Smooth muscle cell of the brain vasculature (primary cell): ENCODE measurements around the gene KRTAP10-7.
"Not testable (repeated sequence)": the region's sequence is repeated elsewhere in the genome, so short reads cannot be mapped to it uniquely, and the experiment has no call there.

Experiments used
- DNase-seq: peaks from one replicate; pipeline ENCODE4 v3.0.0-alpha.2; 2012; ENCODE audit warnings: low read depth, low spot score

Gene KRTAP10-7

DNA sequence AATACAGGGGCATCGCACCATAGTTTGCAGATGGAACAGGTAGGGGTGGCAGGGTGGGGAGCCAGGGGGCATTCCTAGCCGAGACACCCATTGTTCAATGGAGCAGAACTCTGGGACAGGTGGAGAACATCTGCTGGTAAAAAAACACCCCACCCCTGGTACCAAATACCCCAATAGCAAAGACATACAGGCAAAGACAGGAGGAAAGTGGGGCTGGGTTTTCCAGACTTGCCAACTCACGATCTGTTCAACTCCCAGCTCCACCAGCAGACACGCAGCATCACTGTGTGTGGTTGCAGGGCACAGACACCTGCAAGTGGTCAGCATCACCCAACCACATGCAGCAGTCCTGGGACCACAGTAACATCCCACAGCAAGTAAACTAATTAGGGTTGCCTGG, 11.2 kb downstream of the KRTAP10-7 start:
- no peak for DNase-seq

DNA sequence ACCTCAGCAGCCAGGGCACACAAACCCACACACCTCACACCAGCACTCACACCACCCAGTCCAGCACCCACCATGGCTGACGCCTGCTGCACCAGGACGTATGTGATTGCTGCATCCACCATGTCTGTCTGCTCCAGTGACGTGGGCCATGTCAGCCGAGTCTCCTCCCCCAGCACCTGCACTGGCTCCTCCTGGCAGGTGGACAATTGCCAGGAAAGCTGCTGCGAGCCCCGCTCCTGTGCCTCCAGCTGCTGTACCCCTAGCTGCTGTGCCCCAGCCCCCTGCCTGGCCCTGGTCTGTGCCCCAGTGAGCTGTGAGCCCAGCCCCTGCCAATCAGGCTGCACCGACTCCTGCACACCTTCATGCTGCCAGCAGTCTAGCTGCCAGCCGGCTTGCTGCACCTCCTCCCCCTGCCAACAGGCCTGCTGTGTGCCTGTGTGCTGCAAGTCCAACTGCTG, 11.7 kb downstream of the KRTAP10-7 start, which contains the start of gene KRTAP10-8:
Gene KRTAP10-8, plus strand, starts transcription at position 51 of the 458 bp plus-strand sequence. Its CDS starts 22 bp downstream, at position 73.
- DNase-seq, result no peak

DNA sequence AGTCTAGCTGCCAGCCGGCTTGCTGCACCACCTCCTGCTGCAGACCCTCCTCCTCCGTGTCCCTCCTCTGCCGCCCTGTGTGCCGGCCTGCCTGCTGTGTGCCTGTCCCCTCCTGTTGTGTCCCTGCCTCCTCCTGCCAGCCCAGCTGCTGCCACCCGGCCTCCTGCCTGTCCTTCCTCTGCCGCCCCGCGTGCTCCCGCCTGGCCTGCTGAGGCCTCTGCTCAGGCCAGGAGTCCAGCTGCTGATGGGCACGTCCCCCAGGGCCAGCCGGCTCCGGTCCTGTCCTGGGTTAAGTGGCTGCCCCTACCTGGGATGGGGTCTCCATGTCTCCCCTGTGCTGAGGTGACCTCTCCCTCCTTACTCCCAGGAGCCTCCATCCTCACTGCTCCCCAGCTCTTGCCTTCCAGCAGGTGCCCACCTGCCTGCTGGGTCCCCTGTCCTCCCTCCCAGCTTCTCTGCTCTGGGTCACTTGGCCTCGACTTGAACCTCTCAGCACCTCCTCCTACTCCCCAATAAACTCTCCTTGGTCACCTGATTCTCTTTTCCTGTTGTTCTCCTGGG, 12.4 kb downstream of the KRTAP10-7 start:
- DNase-seq, result no peak

DNA sequence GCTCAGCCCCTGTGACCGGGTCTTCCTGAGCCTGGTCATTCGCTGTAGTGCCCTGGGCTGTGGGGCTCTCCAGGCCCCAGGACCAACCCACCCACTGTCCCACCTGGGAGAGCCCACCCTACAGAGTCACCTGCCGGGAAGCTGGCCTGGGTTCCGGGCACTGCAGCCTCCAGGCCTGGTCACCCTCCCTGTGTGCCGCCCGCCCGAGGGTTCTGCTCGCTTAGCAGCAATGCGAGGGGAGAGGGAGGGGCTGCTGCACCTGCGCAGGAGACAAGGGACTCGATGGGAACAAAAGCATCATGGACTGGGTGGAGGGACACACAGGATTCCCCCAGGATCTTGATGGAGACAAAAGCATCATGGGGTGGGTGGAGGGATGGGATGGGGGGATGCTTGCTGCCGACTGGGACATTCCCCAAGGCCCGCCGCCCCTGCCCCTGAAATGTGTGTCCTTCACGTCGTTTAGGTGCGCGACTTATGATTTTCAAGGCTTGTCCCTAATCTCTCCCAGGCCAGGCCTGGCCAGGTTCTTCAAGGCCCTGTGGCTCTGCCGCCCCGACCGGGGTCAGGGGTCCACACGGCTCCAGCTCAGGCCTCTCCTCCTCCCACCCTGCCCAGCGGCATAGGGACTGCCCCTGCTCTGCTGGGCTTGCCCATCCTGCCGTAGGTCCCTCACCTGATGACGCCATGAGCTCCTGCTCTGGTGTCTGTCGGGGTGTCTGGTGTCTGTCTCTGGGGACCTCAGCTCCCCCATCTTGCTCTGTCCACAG, 13.2 kb downstream of the KRTAP10-7 start:
- DNase-seq, result no peak

DNA sequence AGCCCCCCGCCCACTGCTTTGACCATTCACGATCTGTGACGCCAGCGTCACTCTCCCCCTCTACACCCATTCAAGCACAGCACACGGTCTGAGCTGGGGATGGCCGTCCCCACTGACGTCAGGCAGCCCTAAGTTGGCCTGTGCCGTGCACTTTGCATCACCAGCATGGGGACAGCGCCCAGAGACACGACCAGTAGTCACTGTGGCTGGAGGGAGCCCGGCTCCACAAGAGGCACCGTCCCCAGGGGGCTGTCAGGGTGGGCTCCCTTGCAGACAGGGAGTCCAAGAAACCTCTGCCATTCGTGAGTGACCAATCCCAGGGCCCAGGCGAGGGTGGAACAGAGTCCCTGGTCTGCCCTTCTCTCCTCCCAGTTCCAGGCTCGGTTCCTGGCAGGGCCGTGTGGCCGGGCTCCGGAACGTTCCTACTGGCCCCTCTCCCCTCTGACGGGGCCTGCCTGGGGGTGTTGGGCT, 13.8 kb downstream of the KRTAP10-7 start:
- no peak for DNase-seq

DNA sequence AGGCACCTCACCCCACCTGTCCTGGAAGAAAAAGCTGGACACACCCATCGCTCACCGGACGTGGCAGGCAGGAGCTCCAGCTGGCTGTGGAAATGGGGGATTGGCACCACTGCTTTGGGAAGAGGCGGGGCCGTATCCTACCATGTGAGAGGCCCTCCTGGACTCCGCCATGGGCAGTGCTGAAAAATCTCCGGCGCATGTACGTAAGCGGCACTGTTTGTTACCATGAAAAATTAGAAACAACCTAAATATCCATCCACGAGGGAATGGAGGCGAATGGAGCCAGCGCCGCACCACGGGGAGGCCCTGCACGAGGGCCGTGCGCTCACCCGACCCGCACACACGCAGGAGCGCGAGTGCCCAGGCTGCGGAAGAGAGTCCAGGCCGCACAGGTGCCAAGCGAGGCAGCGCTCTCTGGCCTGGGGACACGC, 14.6 kb downstream of the KRTAP10-7 start:
- no peak for DNase-seq

DNA sequence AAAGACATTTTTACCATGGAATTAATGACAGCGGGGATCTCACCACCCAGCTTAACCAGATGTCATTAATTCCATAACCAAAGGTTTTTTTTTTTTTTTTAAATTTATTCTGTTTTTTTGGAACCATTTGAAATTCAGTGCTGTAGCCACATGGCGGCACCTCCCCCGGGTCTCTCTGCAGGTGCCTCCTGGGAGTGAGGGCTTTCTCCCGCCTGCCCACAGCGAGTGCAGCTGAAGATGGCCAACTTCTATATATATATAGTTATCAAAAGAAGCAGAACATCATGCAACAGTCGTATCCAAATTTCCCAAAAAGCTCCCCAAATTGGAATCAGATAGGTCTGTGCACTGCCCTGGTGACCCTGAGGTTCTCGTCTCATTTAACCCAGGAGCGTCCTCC, 15.1 kb downstream of the KRTAP10-7 start:
- DNase-seq, result no peak

DNA sequence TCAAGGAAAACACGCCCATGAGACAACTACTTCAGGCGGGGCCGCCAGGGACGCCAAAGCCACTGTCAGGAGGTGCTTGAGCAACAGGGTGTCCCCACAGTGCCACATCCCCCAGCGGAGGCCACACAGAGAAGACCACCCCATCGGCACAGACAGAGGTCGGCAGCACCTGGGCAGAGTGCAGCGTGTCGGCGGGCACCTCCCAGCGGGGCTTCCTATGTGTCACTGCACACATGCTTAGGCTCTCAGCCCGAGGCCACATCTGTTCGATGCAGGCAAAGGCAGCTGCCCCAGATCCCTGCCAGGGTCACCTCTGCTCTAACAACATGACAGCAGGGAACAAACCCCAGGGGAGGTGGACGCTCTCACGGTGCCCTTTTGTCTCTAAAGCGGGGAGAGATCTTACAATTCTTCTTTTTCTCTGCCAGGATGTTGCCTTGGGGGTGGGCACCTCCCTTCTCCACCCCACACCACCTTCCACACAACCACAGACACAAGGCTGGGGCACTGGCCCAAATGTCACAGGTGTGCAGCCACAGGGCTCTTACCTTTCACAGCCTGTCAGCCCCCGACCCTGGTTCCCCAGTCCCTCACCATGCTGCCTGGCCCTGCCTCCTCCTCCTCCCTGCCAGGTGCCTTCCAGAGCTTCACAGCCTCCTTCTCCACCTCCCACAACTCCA, 15.7 kb downstream of the KRTAP10-7 start:
- DNase-seq, result no peak

DNA sequence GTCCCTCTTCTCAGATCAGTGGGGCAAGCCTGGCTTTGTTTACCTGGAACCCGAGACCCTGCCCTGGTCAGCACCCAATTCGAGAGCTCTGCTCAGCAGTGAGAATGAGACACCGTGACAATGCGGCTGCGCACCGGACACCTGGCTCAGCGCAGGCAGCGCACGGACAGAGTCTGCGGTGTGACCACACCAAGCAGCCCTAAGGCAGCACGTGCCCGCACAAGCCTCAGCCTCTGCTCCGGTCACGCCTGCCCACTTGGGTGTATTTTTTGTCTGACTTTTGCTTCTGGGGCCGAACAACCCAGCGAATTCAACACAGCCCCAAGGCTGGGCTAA, 16.2 kb downstream of the KRTAP10-7 start:
- DNase-seq, result no peak

DNA sequence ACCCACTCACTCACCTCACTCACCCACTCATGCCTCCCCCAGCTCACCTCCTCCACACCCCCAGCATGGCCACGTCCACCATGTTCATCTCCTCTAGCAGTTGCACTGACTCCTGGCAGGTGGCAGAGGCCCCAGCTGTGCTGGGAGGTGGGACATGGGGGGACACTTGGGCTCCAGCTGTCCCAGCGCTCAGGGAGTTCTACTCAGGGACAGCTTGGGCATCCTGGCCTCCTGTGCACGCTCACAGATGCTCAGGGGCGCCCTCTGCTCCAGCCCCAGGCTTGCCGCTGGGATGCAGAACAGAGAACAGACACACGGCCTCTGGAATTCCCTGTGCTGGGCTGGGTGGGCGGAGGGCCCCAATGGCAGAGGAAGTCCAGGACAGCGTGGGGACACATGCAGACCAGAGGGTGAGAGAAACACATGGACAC, 16.7 kb downstream of the KRTAP10-7 start:
- no peak for DNase-seq

DNA sequence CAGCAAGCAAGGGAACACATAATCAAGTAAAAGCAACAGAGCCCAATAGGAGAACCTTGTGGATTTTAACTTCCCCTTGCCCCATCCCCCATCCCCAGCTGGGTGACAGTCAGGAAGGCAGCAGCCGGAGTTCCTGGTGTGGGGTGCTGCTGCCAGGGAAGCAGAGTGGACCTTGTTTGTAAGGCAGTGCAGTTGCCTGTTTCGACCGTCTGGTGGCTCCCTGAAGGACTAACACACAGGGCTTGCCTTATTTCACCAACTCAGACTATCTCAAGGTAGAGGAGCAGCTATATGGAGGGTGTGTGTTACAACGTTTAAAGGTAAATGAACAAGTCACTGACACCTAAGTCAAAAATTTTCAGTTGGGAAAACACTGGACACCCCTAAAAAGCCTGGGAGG, 18.1 kb downstream of the KRTAP10-7 start:
- no peak for DNase-seq

DNA sequence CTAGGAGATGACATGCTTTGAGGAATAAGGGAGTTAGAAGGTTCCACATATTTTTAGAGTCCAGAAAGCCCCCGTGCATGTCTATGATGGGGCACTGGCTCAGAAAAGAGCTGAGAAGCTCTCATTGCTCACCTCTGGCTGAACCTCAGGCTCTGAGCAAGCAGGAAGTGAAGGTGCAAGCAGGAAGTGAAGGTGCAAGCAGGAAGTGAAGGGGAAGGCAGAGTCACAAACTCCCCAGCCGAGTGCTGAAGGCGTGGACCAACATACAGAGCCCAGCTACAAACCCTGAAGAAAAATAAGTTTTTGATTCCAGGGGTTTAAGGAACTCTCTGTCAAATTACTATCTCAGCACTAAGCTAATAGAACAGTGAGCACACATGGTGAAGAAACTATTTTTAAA, 18.5 kb downstream of the KRTAP10-7 start:
- DNase-seq, result no peak

DNA sequence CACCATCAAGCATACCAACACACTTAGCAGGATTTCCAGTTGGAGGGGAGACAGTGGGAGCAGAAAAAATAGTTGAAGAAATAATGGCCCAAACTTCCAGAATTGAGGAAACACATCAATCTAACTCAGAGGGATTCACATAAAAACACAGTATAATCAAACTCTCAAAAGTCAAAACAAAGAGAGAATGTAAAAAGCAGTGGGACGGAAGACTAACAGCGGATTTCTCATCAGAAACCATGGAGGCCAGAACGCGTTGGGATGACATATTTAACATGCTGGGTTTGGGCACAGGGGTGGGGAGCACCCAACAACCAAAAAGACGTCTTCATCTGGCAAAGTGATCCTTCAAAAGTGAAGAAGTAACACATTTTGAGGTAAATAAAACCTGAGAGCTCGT, 19.5 kb downstream of the KRTAP10-7 start:
- no peak for DNase-seq

DNA sequence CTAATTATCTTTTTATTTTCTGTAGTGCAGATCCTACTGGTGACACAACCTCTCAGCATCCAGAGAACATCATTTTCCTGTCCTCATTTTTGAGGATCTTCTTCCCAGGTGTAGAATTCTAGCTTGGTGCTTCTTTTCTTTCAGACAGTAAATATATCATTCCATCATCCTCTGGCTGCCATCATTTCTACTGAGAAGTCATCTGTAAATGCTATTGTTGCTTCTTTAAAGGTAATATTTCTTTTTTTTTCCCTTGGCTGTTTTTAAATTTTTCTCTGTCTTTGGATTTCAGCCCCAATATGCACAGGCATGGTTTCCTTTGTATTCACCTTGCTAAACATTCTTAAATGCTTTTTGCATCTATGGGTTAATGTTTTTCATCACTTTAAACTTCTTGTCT, 23.2 kb downstream of the KRTAP10-7 start:
- DNase-seq, result no peak

DNA sequence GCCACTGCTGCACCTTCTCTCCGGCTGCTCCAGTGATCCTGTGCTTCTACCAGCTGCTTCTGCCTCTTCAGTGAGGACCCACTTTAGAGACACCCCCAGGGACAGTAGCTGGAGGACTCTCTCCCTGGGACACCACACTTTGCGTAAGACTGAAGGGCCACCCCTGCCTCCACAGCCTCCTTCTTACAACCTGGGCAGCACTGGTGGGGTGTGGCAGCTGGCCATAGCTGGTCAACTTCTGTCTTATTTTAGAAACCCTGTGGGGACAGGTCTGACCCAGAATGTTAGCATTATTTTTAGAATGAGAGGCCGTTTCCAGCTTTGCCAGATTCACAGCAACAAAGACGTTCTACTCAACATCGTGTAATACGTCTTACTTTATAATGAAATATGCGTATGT, 25.4 kb downstream of the KRTAP10-7 start:
- no peak for DNase-seq

DNA sequence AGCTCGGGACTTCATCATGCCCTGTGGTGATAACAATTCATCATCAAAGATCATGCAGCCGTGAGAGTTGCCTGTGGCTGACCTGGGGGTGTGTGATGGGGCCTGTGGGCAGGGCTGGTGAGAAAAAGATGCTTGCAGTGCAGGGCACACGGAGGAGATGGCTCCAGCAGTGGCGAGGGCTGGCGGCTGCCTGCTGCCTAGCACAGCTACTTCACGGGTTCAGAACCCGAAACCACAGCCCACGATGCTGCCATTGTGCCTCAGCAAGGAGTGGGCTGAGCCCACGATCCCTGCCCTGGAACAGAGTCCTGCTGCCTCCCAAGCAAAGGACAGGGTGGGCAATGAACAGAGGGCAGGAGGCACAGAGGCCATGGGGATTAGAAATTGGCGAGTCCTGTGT, 25.9 kb downstream of the KRTAP10-7 start:
- DNase-seq, result no peak

DNA sequence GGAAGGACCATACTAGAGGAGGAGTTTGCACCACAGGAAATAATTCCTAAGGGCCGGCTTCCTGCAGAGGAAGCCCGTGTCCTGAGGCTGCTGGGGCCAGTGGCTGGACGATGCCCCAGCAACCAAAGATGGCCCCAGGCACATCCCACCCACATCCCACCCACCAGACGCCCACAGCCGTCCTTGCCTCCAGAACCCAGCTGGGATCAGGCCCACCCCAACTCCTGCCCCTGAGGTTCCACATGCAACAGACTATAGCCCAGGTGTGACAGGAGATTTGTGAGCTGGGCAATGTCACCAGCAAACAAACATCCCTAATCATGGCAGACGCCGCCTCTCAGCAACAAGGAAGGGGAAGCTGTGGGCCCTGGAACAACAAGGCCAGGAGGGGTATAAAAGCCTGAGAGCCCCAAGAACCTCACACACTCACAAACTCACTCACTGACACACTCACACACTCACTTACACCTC, 26.3 kb downstream of the KRTAP10-7 start, which contains the start of gene KRTAP10-9:
Gene KRTAP10-9, plus strand, starts transcription at position 421 of the 471 bp plus-strand sequence. CDS start 79 bp downstream, outside the sequence.
- no peak for DNase-seq

DNA sequence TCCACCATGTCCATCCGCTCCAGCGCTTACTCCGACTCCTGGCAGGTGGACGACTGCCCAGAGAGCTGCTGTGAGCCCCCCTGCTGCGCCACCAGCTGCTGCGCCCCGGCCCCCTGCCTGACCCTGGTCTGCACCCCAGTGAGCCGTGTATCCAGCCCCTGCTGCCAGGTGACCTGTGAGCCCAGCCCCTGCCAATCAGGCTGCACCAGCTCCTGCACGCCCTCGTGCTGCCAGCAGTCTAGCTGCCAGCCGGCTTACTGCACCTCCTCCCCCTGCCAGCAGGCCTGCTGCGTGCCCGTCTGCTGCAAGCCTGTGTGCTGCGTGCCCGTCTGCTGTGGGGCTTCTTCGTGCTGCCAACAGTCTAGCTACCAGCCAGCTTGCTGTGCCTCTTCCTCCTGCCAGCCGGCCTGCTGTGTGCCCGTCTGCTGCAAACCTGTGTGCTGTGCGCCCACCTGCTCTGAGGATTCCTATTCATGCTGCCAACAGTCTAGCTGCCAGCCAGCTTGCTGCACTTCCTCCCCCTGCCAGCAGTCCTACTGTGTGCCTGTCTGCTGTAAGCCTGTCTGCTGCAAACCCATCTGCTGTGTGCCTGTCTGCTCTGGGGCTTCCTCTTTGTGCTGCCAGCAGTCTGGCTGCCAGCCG, 26.9 kb downstream of the KRTAP10-7 start:
- DNase-seq, result not testable (repeated sequence)

DNA sequence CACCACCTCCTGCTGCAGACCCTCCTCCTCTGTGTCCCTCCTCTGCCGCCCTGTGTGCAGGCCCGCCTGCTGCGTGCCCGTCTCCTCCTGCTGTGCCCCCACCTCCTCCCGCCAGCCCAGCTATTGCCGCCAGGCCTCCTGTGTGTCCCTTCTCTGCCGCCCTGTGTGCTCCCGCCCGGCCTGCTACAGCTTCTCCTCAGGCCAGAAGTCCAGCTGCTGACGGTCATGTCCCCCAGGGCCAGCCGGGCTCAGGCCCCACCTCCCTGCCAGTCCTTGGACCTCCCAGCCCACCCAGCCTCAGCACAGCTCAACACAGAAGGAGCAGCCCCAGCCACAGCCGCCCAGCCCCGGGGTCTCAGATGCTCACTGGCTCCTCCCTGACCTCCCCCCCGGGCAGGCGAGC, 27.4 kb downstream of the KRTAP10-7 start:
- DNase-seq, result not testable (repeated sequence)

DNA sequence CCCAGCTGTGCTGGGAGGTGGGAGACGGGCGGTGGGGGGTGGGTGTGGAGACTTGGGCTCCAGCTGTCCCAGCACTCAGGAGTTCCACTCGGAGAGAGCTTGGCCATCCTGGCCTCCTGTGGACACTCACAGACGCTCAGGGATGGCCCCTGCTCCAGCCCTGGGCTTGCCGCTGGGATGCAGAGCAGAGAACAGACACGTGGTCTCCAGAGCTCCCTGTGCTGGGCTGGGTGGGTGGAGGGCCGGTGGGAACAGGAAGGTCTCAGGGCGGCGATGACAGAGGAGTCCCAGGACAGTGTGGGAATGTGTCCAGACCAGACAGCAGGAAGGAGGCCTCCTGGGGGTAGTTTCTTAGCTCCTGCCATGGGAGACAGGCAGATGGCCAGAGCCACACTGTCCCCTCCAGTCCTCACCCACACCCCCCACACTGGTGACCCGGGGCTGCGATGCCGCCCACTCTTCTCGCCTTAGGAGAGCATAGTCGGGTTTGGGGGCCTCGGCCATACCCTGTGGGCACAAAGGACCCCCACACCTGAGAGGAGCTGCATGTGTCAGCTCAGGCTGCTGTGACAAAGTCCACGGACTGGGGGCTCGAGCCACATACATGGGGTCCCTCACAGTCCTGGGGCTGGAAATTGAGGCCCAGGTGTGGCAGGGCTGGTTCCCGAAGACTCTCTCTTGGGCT, 28.5 kb downstream of the KRTAP10-7 start:
- no peak for DNase-seq

DNA sequence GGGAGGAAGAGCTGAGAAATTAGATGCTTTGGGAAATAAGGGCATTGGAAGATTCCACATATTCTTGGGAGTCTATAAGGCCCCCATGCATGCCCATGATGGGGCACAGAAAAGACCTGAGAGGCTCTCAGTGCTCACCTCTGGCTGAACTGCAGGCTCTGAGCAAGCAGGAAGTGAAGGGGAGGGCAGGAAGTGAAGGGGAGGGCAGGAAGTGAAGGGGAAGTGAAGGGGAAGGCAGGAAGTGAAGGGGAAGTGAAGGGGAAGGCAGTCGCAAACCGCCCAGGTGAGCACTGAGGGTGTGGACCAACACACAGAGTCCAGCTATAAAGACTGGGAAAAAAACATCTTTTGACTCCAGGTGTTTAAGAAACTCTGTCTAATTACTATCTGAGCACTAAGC, 30.0 kb downstream of the KRTAP10-7 start:
- DNase-seq, result no peak
